IMR-90 (cell line): ENCODE results near the gene OTOR. TPM values are rescaled to one million over a fixed set of nuclear protein-coding genes. Genes with fewer than 3 reads are reported as not detected.
A peak's percentile ranks its signal among the peaks of the same experiment; 100 is the strongest.

Experiments
- ATAC-seq: fragments of 200-7000 bp; cut with Tn5 transposase; 2 replicates; pipeline ENCODE4 v1.9.1; 2020; ENCODE audit warnings: low read depth, mild to moderate bottlenecking, moderate library complexity
- BruUV-seq: library from RNA; stranded (reverse); fragments of 400-500 nt; replicated peaks from 2 replicates; lab custom pipeline; 2021; lab: Mats Ljungman, UMichigan
- CTCF ChIA-PET: fragments of 300-600 bp; formaldehyde crosslinking; extraction: SDS; loops from one replicate; lab custom pipeline; 2021; ENCODE audit warnings: antibody characterized with exemption; lab: Yijun Ruan, JAX
- POLR2A ChIA-PET: fragments of 300-600 bp; sonication (Branson Sonifier 250); formaldehyde crosslinking; loops from one replicate; lab custom pipeline; 2022; ENCODE audit warnings: antibody characterized with exemption; ENCODE audit not compliant: unreplicated experiment; lab: Charles Lee
- DNase-seq: peaks from one replicate; pipeline ENCODE4 v3.0.0; 2013
- H2AFZ ChIP-seq: replicated peaks from 2 replicates; pipeline ENCODE3; 2013; ENCODE audit warnings: low read length, mild to moderate bottlenecking; ENCODE audit not compliant: poor library complexity
- H2AK5ac ChIP-seq: 2 replicates; pipeline ENCODE4 v1.6.1; 2013; ENCODE audit warnings: low read depth, low read length, inconsistent platforms
- H2AK9ac ChIP-seq: replicated peaks from 2 replicates; pipeline ENCODE3; 2013; ENCODE audit warnings: mild to moderate bottlenecking, low read depth, low read length, moderate library complexity; ENCODE audit not compliant: poor library complexity
- H2BK120ac ChIP-seq: 2 replicates; pipeline ENCODE4 v1.6.1; 2013; ENCODE audit warnings: low read depth, low read length, inconsistent platforms
- H2BK15ac ChIP-seq: 3 replicates; pipeline ENCODE4 v1.6.1; 2013; ENCODE audit warnings: low read depth, low read length, inconsistent platforms
- H2BK20ac ChIP-seq: 2 replicates; pipeline ENCODE4 v1.6.1; 2013; ENCODE audit warnings: low read depth, mild to moderate bottlenecking, inconsistent platforms, low read length, moderate library complexity
- H2BK5ac ChIP-seq: 2 replicates; pipeline ENCODE4 v1.6.1; 2013; ENCODE audit warnings: mild to moderate bottlenecking, low read depth, low read length, inconsistent platforms; ENCODE audit not compliant: poor library complexity, severe bottlenecking
- H3K14ac ChIP-seq: replicated peaks from 2 replicates; pipeline ENCODE4 v1.6.1; 2013; ENCODE audit warnings: low read depth, low read length, inconsistent platforms
- H3K18ac ChIP-seq: 2 replicates; pipeline ENCODE4 v1.6.1; 2013; ENCODE audit warnings: low read depth, low read length, control low read depth
- H3K23ac ChIP-seq: 2 replicates; pipeline ENCODE4 v1.6.1; 2013; ENCODE audit warnings: low read depth, low read length, inconsistent platforms
- H3K27ac ChIP-seq: 2 replicates; pipeline ENCODE4 v1.5.1; 2013; ENCODE audit warnings: mild to moderate bottlenecking, control low read depth, low read length; ENCODE audit not compliant: insufficient read depth
- H3K27me3 ChIP-seq: 2 replicates; pipeline ENCODE4 v1.6.1; 2013; ENCODE audit warnings: low read length; ENCODE audit not compliant: control insufficient read depth, insufficient read depth
- H3K36me3 ChIP-seq: 2 replicates; pipeline ENCODE4 v1.6.1; 2013; ENCODE audit warnings: low read length, mixed read lengths; ENCODE audit not compliant: control insufficient read depth, insufficient read depth
- H3K4ac ChIP-seq: 2 replicates; pipeline ENCODE4 v1.6.1; 2013; ENCODE audit warnings: low read depth, low read length, inconsistent platforms
- H3K4me1 ChIP-seq: 2 replicates; pipeline ENCODE4 v1.6.1; 2013; ENCODE audit warnings: low read length, mixed read lengths; ENCODE audit not compliant: control insufficient read depth, insufficient read depth
- H3K4me2 ChIP-seq: 2 replicates; pipeline ENCODE4 v1.6.1; 2013; ENCODE audit warnings: low read depth, mild to moderate bottlenecking, control low read depth, low read length, moderate library complexity
- H3K4me3 ChIP-seq: 2 replicates; pipeline ENCODE4 v1.5.1; 2013; ENCODE audit warnings: low read depth, mild to moderate bottlenecking, control low read depth, low read length, moderate library complexity; ENCODE audit not compliant: insufficient read depth
- H3K56ac ChIP-seq: 2 replicates; pipeline ENCODE4 v1.6.1; 2013; ENCODE audit warnings: low read length, inconsistent platforms; ENCODE audit not compliant: insufficient read depth; ENCODE audit errors: extremely low read depth
- H3K79me1 ChIP-seq, 2 experiments: 2 replicates each; pipeline ENCODE4 v1.6.1; 2013; ENCODE audit warnings: low read length in 2 of 2, inconsistent platforms in 1 of 2, low read depth in 1 of 2
- H3K9ac ChIP-seq: 2 replicates; pipeline ENCODE4 v1.6.1; 2013; ENCODE audit warnings: low read depth, low read length, control low read depth
- H3K9me1 ChIP-seq: 2 replicates; pipeline ENCODE4 v1.6.1; 2013; ENCODE audit warnings: low read length, inconsistent platforms; ENCODE audit not compliant: insufficient read depth
- H3K9me3 ChIP-seq: 2 replicates; pipeline ENCODE4 v1.6.1; 2013; ENCODE audit warnings: low read length; ENCODE audit not compliant: control insufficient read depth, insufficient read depth
- H4K20me1 ChIP-seq: 2 replicates; pipeline ENCODE4 v1.6.1; 2013; ENCODE audit warnings: low read length, inconsistent platforms; ENCODE audit not compliant: insufficient read depth
- H4K5ac ChIP-seq: 2 replicates; pipeline ENCODE4 v1.6.1; 2013; ENCODE audit warnings: mild to moderate bottlenecking, low read depth, low read length, control low read depth
- H4K8ac ChIP-seq, 2 experiments: 2 replicates each; pipeline ENCODE4 v1.6.1; 2013; ENCODE audit warnings: low read depth in 2 of 2, low read length in 2 of 2, control low read depth in 1 of 2, inconsistent platforms in 1 of 2
- H4K91ac ChIP-seq: 2 replicates; pipeline ENCODE4 v1.6.1; 2013; ENCODE audit warnings: low read depth, low read length, inconsistent platforms; ENCODE audit not compliant: insufficient read depth
- CTCF ChIP-seq: conservative IDR thresholded peaks from 2 replicates; pipeline ENCODE4 v1.5.1; 2012; ENCODE audit warnings: mild to moderate bottlenecking, low read depth, low read length, improper control_type of control experiment
- MAZ ChIP-seq: IDR thresholded peaks from 2 replicates; pipeline ENCODE4 v1.6.1; 2012; ENCODE audit warnings: low read depth, mild to moderate bottlenecking, low read length, improper control_type of control experiment, moderate library complexity, borderline replicate concordance
- NFE2L2 ChIP-seq: fragments of 150-350 bp; IDR thresholded peaks from 2 replicates; pipeline ENCODE4 v1.6.1; 2016; ENCODE audit warnings: low read depth, mild to moderate bottlenecking, low read length
- POLR2A ChIP-seq: IDR thresholded peaks from 2 replicates; pipeline ENCODE4 v1.6.1; 2012; ENCODE audit warnings: mild to moderate bottlenecking, low read depth, low read length
- RAD21 ChIP-seq: IDR thresholded peaks from 2 replicates; pipeline ENCODE4 v1.6.1; 2012; ENCODE audit warnings: low read length, improper control_type of control experiment
- RCOR1 ChIP-seq: IDR thresholded peaks from 2 replicates; pipeline ENCODE4 v1.6.1; 2012; ENCODE audit warnings: mild to moderate bottlenecking, low read length, improper control_type of control experiment; ENCODE audit not compliant: insufficient replicate concordance
- SMC3 ChIP-seq: fragments of 150-350 bp; IDR thresholded peaks from 2 replicates; pipeline ENCODE4 v1.6.1; 2016; ENCODE audit warnings: low read depth, mild to moderate bottlenecking, antibody characterized with exemption, low read length, moderate library complexity
- WGBS, 2 experiments: methylation state at CpG; one replicate each; pipeline versions ENCODE4 v1.1.5 to v1.1.7; 2013; ENCODE audit warnings: missing lambda C conversion rate in 2 of 2; ENCODE audit not compliant: insufficient read length in 1 of 2; ENCODE audit errors: extremely low coverage in 2 of 2; 5-methylcytosine and 5-hydroxymethylcytosine counted together
- dilution Hi-C: fragments of 300-500 bp; cut with HindIII; formaldehyde crosslinking; loops from one replicate; pipeline ENCODE4 v1.14.3; 2018; ENCODE audit warnings: low sequenced_read_pairs; ENCODE audit not compliant: unreplicated experiment
- in situ Hi-C: fragments of 300-500 bp; cut with MboI; formaldehyde crosslinking; loops from 3 replicates; pipeline ENCODE4 v1.14.3; 2019; ENCODE audit warnings: low sequenced_read_pairs, inconsistent platforms, mixed read lengths
- intact Hi-C: fragments of 100-400 bp; cut with micrococcal nuclease; formaldehyde crosslinking; loops from 2 replicates; pipeline ENCODE4 v1.10.0; 2022
- polyA plus RNA-seq, 3 experiments: library from polyadenylated mRNA; depleted of rRNA; stranded (reverse); fragments of >200 nt; gene quantifications; 2 replicates each; pipeline ENCODE4 v1.2.3, GENCODE V29; 2012; ENCODE audit warnings: low replicate concordance in 1 of 3
- total RNA-seq: library from RNA; depleted of rRNA; stranded (reverse); fragments of >200 nt; gene quantifications from 2 replicates; pipeline ENCODE4 v1.2.3, GENCODE V29; 2012

The OTOR gene
- total and polyA plus RNA-seq, 2 of the 4 experiments (the other 2 are of a cell fraction): not detected

DNA sequence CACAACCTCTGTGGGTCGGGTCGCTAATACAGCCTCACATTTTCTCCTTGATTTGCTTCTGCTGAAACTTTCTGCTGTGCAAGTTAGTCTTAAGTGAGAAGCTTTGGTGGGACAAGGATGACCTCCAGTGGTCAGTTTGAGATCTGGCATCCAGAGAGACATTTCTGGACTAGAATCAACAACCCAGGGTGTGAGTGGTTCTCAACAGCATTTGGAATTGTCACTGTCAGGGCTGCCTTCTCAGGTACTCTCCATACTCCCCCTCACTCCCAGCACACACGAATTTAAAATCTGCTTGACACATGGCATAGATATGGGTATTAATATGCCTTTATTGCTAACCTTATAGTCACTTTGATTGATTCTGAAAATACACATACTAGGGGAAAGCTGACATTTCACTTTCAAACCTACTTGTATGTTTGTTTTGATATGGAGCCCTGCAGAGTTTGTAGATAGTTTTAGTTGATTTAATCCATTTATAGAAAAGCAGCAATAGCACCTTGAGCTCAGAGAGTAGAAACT lies 13.2 kb downstream of the OTOR start:
- POLR2A ChIA-PET: no interaction called here
- TF ChIP-seq RCOR1 (no peak), RAD21 (peak; percentile 89), CTCF (peak; percentile 81), SMC3 (peak; percentile 73), MAZ (no peak), POLR2A (no peak), NFE2L2 (no peak)
- dilution Hi-C loops: no loop called here

More for the DNA sequence above, 13.2 kb downstream of the OTOR start:
- H3K9me3 ChIP-seq: no peaks in the 10 kb centered on the region
- no peak overlapping the region for H2BK20ac ChIP-seq
- no peaks in the 10 kb centered on the region for H3K4me1 ChIP-seq
- H3K56ac ChIP-seq: no peak overlapping the region
- H3K9me1 ChIP-seq: no peaks in the 10 kb centered on the region
- peaks cover 2% of the 10 kb centered on the region for H3K27me3 ChIP-seq
- no peak overlapping the region for H4K5ac ChIP-seq
- no TSS peak for BruUV-seq
- H3K14ac ChIP-seq: no peak overlapping the region
- H4K91ac ChIP-seq: no peak overlapping the region
- no peak overlapping the region for H2BK120ac ChIP-seq
- H2AFZ ChIP-seq: peak overlapping the region; percentile 45
- H2AK9ac ChIP-seq: no peak overlapping the region
- no peak overlapping the region for H3K4ac ChIP-seq
- H3K27ac ChIP-seq: no peak overlapping the region
- no peak overlapping the region for H2BK15ac ChIP-seq
- H3K4me2 ChIP-seq: no peak overlapping the region
- H2AK5ac ChIP-seq: no peak overlapping the region
- no peak overlapping the region for H3K18ac ChIP-seq
- in situ Hi-C loops (no loop called here), intact Hi-C loops (loop anchor here (1.0 kb wide), 1 partner anchor 243 kb away; no protein-coding TSS in a partner anchor)
- H4K20me1 ChIP-seq: no peaks in the 10 kb centered on the region
- H3K4me3 ChIP-seq: no peak overlapping the region
- H3K79me1 ChIP-seq: no peaks in the 10 kb centered on the region
- no peaks in the 10 kb centered on the region for H3K36me3 ChIP-seq
- H2BK5ac ChIP-seq: no peak overlapping the region
- CTCF ChIA-PET: interaction anchor here (0.6 to 1.4 kb wide), 4 partner anchors 9 to 1941 kb away, joined by 3 to 5 read pairs (median 4); partner anchors contain the start of gene OTOR
- H4K8ac ChIP-seq: no peak overlapping the region
- ATAC-seq (peak; percentile 94), DNase-seq (peak; percentile 75)
- no CpG with 5 or more reads among the region's 3 CpGs for WGBS, 2 experiments
- H3K23ac ChIP-seq: no peak overlapping the region
- H3K9ac ChIP-seq: no peak overlapping the region
